Suprapubic skin (tissue), 3 donors: ENCODE data around the gene TNFRSF13B.

Source experiments
- CTCF ChIP-seq, 2 donors: fragments of 200-600 bp in 1 of 2; fragments of 450-650 bp in 1 of 2; sonication (generic) in 1 of 2; IDR thresholded peaks; one replicate each; pipeline ENCODE4 v1.5.1; 2016 to 2019; ENCODE audit warnings: antibody characterized with exemption in 2 of 2, mild to moderate bottlenecking in 1 of 2, moderate library complexity in 1 of 2
- EP300 ChIP-seq: sonication (generic); formaldehyde crosslinking; IDR thresholded peaks from one replicate; pipeline ENCODE4 v1.6.1; 2017; ENCODE audit warnings: antibody characterized with exemption

DNA sequence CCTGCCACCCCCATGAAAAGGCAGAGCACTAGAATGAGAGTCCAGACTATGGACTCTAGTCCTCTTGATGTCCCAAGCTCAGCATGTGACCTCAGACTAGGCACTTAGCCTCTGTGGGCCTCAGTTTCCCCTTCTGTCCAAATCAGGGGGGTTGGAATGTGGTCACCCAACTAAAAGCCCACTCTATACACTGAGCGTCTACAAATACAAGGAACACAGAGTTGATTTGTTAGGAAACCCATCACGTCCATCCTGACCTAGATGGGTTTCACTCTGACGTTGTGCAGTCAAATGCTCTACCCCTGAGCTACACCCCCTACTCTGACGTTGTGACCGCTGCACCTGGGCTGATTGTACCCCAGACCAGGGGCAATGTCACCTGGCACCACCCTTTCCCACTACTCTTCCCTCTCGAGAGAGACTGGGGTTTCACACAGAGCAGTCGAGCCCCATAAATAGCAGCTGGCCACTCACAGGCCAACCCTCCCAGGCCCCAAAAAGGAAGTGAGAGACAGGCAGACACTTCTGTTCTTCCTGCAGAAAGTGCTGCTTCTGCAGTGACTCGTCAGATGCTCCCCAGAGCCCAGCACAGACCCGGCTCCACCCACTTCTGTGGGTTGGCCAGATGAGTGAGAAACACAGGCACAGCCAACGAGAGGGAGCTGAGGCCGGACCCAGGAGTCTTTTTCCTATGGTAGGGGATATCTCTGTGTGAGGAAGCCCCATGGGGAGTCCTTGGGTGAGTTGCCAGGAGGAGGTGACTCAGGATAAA lies 16.1 kb upstream of the TNFRSF13B start:
- TF ChIP-seq EP300 (no peak), CTCF (IDR thresholded peaks at IDR 0.05) (no peak)
